ENCODE results near the gene GPX4.

GPX4 gene

GRCh38 chr19:1068009-1069001 is 35.5 kb upstream of the GPX4 start:
- DNase-seq (ENCODE audit: low read depth in 2 of 2), result no peak

DNA sequence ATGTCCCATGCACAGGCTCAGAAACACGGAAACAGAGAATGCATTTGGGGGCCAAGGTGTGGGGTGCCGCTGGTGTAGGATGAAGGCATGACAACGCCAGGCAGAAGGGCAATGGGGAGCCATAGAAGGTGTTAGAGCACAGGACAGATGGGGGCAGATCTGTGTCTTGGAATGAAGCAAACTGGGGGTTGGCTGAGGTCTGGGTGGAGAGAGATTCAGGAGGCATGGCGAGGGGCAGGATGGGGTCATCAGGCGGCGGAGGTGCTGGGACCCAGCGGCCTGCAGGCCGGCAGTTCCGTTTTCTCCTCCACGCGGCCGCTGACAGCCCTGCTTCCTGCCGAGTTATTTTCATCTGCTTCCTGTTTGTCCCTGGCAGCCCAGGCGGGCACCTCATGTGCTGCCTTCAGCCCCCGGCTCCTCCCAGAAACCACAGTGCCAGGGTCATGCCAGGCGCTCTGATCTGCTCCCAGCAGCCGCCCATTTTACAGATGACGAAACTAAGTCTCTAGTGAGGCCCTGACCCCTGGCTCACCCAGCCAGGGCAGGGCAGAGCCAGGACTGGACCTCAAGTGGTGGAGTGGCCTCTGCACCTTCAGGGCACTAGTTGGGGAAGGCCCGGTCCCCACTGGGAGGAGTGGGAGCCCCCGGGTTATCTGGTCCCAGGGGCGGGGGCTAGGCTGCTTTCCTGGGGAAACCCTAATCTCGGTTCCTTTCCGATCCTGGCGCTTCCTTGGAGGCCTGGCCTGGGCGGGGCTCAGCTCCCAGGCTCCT is 34.6 kb upstream of the GPX4 start:
- DNase-seq (ENCODE audit: low read depth in 2 of 2), result peak in 1 of 2 donors; percentile 48

DNA sequence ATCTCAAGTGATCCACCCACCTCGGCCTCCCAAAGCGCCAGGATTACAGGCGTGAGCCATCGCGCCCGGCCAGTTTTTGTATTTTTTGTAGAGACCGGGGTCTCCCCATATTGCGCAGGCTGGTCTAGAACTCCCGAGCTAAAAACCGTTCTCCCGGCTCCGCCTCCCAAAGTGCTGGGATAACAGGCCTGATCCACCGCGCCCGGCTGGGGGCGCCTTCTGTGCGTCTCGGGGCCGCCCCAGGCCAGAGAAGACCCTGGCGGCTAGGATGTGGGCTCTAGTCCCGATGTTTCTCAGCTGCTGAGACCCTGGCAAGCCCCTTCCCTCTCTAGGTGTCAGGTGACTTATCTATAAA is 33.2 kb upstream of the GPX4 start:
- DNase-seq (ENCODE audit: low read depth in 2 of 2), result no peak

DNA sequence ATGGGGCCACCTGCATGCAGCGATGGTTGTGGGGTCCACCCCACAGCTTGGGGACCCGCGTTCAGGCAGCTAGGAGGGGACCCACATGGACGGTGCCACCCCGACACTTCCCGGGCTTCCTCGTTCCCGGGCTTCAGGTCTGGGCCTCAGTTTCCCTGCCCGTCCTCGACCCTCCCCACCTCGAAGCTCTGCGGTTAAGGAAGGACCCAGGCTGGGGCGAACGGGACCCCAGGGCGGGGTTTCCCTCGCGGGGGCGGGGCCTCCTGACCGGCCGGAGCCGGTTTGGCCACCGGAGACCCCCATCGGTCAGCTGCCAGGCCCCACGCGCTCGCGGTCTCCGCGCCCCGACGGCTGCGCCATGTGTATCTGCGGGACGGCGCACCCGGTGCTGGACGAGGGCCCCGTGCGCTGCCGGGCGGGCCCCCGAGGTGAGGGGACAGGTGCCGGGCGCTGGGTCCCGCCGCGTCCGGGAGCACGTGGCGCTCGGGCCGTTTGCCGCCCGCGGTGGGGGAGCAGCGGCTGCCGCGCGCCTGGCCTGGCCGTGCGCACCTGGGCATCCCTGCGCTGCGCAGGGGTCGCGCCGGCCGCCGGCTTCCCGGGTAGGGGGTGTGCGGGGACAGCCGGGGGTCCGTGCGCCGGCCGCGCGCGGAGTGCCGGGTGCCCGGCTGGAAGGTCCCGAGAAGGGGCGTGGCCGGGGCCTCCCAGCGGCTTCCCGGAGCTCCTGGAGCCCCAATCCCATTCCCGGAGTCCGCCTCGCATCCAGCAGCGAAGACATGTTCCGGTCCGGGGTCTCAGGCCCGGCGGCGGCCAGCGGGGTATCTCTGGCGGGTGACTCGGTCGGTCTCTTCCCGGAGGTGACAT is 32.6 kb upstream of the GPX4 start:
- no peak for DNase-seq (ENCODE audit: low read depth in 2 of 2)

DNA sequence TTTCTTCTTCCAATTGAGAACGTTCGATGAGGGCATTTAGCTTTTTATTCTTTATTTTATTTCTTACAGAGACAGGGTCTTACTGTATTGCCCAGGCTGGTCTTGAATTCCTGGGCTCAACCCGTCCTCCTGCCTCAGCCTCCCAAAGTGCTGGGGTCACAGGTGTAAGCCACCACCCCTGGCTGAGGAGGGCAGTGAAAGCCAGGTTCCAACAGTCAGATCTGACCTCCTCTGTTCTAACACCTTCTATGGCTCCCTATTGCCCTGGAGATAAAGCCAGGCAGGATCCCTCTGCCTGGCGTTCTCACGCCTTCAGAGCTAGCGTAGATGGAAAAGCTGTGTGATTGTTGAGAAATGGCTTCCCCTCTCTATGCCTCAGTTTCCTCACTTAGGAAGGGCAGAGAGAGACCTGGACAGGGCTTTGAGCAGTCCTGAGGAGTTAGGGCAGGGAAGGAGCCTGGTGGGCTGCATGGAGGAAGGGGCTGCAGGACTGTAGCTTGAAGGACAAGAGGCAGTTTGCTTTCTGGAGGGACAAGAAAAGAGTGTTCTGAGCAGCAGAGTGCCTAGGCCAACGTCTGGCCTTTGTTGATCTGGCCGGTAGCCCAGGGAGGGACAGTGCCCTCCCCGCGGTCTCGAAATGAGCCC is 31.3 kb upstream of the GPX4 start:
- no peak for DNase-seq (ENCODE audit: low read depth in 2 of 2)

DNA sequence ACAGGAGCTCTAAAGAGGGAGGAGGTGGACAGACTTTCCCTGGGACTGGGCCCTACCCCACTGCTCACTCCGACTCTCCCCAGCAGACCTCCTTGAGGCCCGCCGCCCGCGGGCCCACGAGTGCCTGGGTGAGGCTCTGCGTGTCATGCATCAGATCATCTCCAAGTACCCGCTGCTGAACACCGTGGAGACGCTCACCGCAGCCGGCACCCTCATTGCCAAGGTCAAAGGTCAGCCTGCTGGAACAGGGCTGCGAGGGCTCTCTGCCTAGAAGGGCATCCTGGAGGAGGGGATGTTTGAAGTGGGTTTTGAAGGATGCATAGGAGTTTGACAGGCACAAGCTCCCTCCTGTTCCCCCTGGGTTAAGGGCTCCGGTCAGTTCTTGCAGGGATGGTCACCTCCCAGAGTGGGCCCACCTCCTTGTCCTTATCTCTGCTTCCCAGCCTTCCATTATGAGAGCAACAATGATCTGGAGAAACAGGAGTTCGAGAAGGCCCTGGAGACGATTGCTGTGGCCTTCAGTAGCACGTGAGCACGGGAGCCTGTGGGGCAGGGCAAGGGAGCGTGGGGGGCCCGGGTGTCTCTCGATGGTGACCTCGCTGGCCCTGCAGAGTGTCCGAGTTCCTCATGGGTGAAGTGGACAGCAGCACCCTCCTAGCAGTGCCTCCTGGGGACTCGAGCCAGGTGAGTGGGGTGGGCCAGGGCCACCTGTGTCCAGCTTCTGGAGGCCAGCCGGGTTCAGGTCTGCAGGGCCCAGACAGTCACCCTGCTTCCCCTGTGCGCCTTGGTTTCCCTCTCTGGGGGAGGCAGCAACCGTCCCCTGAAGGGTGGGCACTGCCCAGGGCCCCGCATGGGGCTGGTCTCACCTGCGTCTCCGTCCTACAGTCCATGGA is 30.5 kb upstream of the GPX4 start:
- no peak for DNase-seq (ENCODE audit: low read depth in 2 of 2)

DNA sequence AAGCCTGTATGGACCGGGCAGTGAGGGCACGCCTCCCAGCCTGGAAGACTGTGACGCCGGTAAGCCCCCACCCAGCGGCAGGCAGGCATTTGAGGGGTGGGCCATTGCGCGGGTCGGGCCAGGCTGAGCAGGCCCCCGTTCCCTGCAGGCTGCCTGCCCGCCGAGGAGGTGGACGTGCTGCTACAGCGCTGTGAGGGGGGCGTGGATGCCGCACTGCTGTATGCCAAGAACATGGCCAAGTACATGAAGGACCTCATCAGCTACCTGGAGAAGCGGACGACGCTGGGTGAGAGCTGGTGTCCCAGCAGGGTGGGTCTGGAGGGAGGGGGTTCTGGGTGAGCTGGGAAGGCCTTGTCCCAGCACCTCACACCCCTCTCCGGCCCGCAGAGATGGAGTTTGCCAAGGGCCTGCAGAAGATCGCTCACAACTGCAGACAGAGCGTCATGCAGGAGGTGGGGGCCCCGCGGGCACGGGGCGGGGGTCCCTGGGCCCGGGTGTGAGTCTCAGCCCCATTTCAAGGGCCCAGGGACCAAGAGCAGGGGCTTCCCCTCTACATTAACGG is 29.8 kb upstream of the GPX4 start:
- no peak for DNase-seq (ENCODE audit: low read depth in 2 of 2)

DNA sequence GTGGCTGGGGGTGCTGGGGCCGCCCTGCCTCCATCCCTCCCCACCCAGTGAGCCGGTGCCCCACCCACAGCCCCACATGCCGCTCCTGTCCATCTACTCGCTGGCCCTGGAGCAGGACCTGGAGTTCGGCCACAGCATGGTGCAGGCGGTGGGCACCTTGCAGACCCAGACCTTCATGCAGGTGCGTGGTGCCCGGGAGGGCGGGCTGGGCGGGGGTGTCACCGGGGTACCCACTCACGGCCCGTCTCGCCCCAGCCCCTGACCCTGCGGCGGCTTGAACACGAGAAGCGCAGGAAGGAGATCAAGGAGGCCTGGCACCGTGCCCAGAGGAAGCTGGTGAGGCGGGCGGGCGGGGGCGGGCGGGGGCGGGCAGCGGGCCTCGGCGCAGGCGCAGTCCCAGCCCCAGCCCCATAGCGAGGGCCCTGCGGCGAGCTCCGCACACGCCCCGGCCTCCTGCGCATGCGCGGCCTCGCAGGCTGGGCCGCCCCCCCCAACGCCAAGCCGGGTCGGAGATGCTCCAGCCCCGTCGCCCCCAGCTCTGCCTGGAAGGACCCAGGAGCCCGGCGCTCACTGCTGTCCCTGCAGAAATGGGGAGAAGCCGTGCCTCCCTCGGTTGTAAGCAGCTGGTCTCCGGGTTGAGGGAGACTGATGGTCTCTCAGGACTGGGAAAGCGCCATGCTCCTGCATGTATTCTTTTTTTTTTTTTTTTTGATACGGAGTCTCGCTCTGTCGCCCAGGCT is 29.1 kb upstream of the GPX4 start:
- DNase-seq (ENCODE audit: low read depth in 2 of 2), result peak; percentile 67 to 92

- no peak for DNase-seq (ENCODE audit: low read depth in 2 of 2)
These were observed 27.8 kb upstream of the GPX4 start for GRCh38 chr19:1076046-1076386.

- DNase-seq (ENCODE audit: low read depth in 2 of 2), result peak; percentile 76 to 84
These were observed 26.8 kb upstream of the GPX4 start for GRCh38 chr19:1076951-1077350.

- no peak for DNase-seq (ENCODE audit: low read depth in 2 of 2)
These were observed 24.2 kb upstream of the GPX4 start for GRCh38 chr19:1079566-1080111.

DNA sequence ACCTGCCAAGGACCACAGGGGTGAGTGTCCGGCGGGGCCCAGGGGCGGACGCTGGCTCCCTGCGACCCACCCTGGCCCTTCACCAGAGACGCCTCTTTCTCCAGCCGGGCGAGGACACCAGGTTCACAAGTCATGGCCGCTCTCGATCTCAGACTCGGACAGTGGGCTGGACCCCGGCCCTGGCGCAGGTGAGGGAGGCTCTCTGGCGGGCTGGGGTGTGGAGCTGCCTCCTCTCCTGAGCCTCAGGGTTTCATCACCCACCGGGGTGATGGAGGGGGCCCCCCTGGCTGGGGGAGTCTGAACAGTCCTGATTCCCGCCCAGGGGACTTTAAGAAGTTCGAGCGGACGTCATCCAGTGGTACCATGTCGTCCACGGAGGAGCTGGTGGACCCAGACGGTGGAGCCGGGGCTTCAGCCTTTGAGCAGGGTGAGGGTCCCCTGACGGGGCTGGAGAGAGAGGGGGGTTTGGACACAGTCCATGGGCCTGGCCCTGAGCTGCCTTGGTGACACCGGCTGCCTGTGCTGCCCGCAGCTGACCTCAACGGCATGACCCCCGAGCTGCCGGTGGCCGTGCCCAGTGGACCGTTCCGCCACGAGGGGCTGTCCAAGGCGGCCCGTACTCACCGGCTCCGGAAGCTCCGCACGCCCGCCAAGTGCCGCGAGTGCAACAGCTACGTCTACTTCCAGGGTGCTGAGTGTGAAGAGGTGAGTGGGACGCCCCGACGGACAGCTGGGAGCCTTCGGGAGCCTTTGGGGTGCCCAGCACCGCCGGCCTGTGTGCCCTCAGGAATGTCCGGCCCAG is 23.2 kb upstream of the GPX4 start:
- no peak for DNase-seq (ENCODE audit: low read depth in 2 of 2)

- no peak for DNase-seq (ENCODE audit: low read depth in 2 of 2)
These were observed 22.3 kb upstream of the GPX4 start for GRCh38 chr19:1081301-1082164.

GRCh38 chr19:1082165-1082927 is 21.4 kb upstream of the GPX4 start:
- DNase-seq (ENCODE audit: low read depth in 2 of 2), result peak; percentile 50 to 72

GRCh38 chr19:1082928-1083816 is 20.6 kb upstream of the GPX4 start:
- no peak for DNase-seq (ENCODE audit: low read depth in 2 of 2)
